K562 (cell line): ENCODE measurements around the gene HMCN1. TPM values are rescaled to one million over a fixed set of nuclear protein-coding genes. Genes with fewer than 3 reads are reported as not detected.
A peak's percentile ranks its signal among the peaks of the same experiment; 100 is the strongest.

Experiments used
- BRD4 ChIP-seq: fragments of 200-600 bp; sonication (generic); IDR thresholded peaks from 2 replicates; pipeline ENCODE4 v1.6.1; 2017; ENCODE audit warnings: inconsistent platforms
- FOXA1 ChIP-seq: fragments of 450-650 bp; IDR thresholded peaks from 2 replicates; pipeline ENCODE4 v1.6.1; 2016; ENCODE audit warnings: mild to moderate bottlenecking, borderline replicate concordance
- MAZ ChIP-seq, 2 experiments: fragments of 450-650 bp in 1 of 2; sonication (generic) in 1 of 2; formaldehyde crosslinking; IDR thresholded peaks in 1 of 2; conservative IDR thresholded peaks in 1 of 2; 2 replicates each; pipeline versions ENCODE4 v1.4.0 to v1.5.0; 2020; ENCODE audit warnings: mild to moderate bottlenecking in 1 of 2, missing genetic modification reagents in 1 of 2
- MEIS2 ChIP-seq: fragments of 450-650 bp; IDR thresholded peaks from 2 replicates; pipeline ENCODE4 v1.6.1; 2014; ENCODE audit warnings: mild to moderate bottlenecking; ENCODE audit not compliant: partially characterized antibody
- MYBL2 ChIP-seq, 2 experiments: fragments of 450-650 bp in 1 of 2; sonication (generic) in 1 of 2; formaldehyde crosslinking in 1 of 2; IDR thresholded peaks; 2 replicates each; pipeline versions ENCODE4 v1.6.1 to v1.8.1; 2017 to 2022; ENCODE audit warnings: borderline replicate concordance in 1 of 2, inconsistent platforms in 1 of 2, low read depth in 1 of 2, mild to moderate bottlenecking in 1 of 2, missing genetic modification reagents in 1 of 2, moderate library complexity in 1 of 2
- MYNN ChIP-seq, 2 experiments: sonication (generic); formaldehyde crosslinking in 1 of 2; IDR thresholded peaks; 2 replicates each; pipeline versions ENCODE4 v1.5.0 to v1.6.1; 2016 to 2020; ENCODE audit warnings: antibody characterized with exemption in 1 of 2, missing genetic modification reagents in 1 of 2
- NCOA1 ChIP-seq: fragments of 450-650 bp; IDR thresholded peaks from 2 replicates; pipeline ENCODE4 v1.6.1; 2016; ENCODE audit warnings: low read depth
- NFE2 ChIP-seq: IDR thresholded peaks from 2 replicates; pipeline ENCODE4 v1.6.1; 2014; ENCODE audit warnings: antibody characterized with exemption, low read depth
- NFIX ChIP-seq: fragments of 250-450 bp; sonication (Bioruptor Pico); IDR thresholded peaks from 2 replicates; pipeline ENCODE4 v1.4.0; 2020; ENCODE audit warnings: low read depth, mild to moderate bottlenecking, moderate library complexity
- NR2C1 ChIP-seq, 2 experiments: fragments of 450-650 bp; IDR thresholded peaks; 2 replicates each; pipeline ENCODE4 v1.6.1; 2017; ENCODE audit warnings: mild to moderate bottlenecking in 2 of 2, antibody characterized with exemption in 1 of 2, inconsistent platforms in 1 of 2, missing compliant biosample characterization in 1 of 2, missing genetic modification characterization in 1 of 2
- NRF1 ChIP-seq, 2 experiments: fragments of 450-650 bp; IDR thresholded peaks in 1 of 2; conservative IDR thresholded peaks in 1 of 2; 2 replicates each; pipeline ENCODE4 v1.6.1; 2014; ENCODE audit warnings: mild to moderate bottlenecking in 2 of 2
- RFX7 ChIP-seq: fragments of 250-450 bp; sonication (Bioruptor Pico); IDR thresholded peaks from 2 replicates; pipeline ENCODE4 v1.5.1; 2021; ENCODE audit warnings: mild to moderate bottlenecking
- SREBF1 ChIP-seq: fragments of 150-350 bp; IDR thresholded peaks from 2 replicates; pipeline ENCODE4 v1.6.1; 2014; ENCODE audit warnings: antibody characterized with exemption, low read depth, low read length, borderline replicate concordance
- ZNF146 ChIP-seq: IDR thresholded peaks from one replicate; pipeline ENCODE4 v1.6.1; 2018; ENCODE audit warnings: missing compliant biosample characterization; ENCODE audit not compliant: unreplicated experiment
- ZNF583 ChIP-seq: fragments of 250-450 bp; sonication (Bioruptor Pico); IDR thresholded peaks from 2 replicates; pipeline ENCODE4 v1.4.0; 2020
- ZNF717 ChIP-seq: fragments of 250-450 bp; sonication (Bioruptor Pico); IDR thresholded peaks from 2 replicates; pipeline ENCODE4 v1.5.0; 2021
- ZZZ3 ChIP-seq: fragments of 450-650 bp; IDR thresholded peaks from 2 replicates; pipeline ENCODE4 v1.6.1; 2016; ENCODE audit warnings: antibody characterized with exemption, mild to moderate bottlenecking, moderate library complexity
- polyA plus RNA-seq, 8 experiments: library from polyadenylated mRNA; depleted of rRNA in 4 of 8; stranded (reverse) in 5 of 8; unstranded in 3 of 8; fragments of >200 nt; fragmentation: Nextera tagmentation in 2 of 8; fragmentation: Illumina TruSeq in 1 of 8; extraction: Ambion mirVana in 2 of 8; extraction: Trizol in 1 of 8; gene quantifications; 2 replicates each; pipeline versions ENCODE4 v1.2.1 to v1.2.3, GENCODE V29; 2011 to 2014; ENCODE audit warnings: inconsistent platforms in 1 of 8, missing spikeins in 1 of 8
- total RNA-seq, 7 experiments: library from RNA; depleted of rRNA in 6 of 7; stranded (reverse); fragments of >200 nt in 6 of 7; fragmentation: Illumina TruSeq in 2 of 7; extraction: Trizol in 2 of 7; gene quantifications; 2 replicates each; pipeline versions ENCODE4 v1.2.1 to v1.2.3, GENCODE V29; 2011 to 2021; ENCODE audit warnings: low replicate concordance in 1 of 7
- TF ChIP-seq, protein P1 (sequence below), 2 experiments: fragments of 200-800 bp in 1 of 2; sonication (Bioruptor generic) in 1 of 2; sonication (generic) in 1 of 2; formaldehyde crosslinking in 1 of 2; IDR thresholded peaks in 1 of 2; conservative IDR thresholded peaks in 1 of 2; 2 replicates each; pipeline versions ENCODE4 v1.5.0 to v1.6.1; 2016 to 2020; ENCODE audit warnings: missing compliant biosample characterization in 1 of 2, missing genetic modification characterization in 1 of 2, missing genetic modification reagents in 1 of 2
- TF ChIP-seq, protein P2 (sequence below): fragments of 450-650 bp; IDR thresholded peaks from 2 replicates; pipeline ENCODE4 v1.6.1; 2016; ENCODE audit warnings: mild to moderate bottlenecking
- TF ChIP-seq, protein P3 (sequence below): fragments of 250-450 bp; sonication (Bioruptor Pico); IDR thresholded peaks from 2 replicates; pipeline ENCODE4 v1.5.0; 2021; ENCODE audit warnings: mild to moderate bottlenecking, moderate library complexity

The HMCN1 gene
- total and polyA plus RNA-seq, 9 of the 15 experiments (the other 6 are each of a cell fraction or from before 2014, with no cell fraction given) = 0.07 to 0.36 (median 0.21) TPM

DNA sequence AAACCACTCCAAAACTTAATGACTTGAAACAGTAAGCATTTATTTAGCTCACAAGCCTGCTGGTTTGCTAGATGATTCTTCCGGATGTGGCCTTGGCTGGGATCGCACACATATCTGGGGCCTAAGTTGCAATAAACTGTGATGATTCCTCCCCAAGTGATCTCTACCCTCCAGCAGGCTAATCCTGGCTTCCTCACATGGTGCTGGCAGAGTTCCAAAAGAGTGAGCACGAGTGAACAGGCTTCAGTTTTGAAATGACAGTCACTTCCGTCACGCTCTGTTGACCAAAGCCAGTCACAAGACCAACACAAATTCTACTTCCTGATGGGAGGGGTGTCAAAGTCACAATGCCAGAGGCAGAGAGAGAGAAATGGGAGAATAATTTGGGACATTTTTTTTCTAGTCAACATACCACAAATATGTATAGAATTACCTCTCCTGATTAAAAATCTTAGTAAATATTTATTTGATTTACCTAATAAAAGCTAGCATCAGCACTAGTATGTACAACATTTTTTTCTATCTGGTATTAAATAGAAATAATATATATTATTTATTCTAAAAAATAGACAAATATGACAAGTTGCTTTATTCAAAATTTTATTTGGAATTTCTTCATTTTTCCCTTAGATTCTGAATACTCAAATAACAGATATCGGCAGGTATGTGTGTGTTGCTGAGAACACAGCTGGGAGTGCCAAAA lies 348.2 kb downstream of the HMCN1 start (continued):
- TF ChIP-seq, protein P1, sequence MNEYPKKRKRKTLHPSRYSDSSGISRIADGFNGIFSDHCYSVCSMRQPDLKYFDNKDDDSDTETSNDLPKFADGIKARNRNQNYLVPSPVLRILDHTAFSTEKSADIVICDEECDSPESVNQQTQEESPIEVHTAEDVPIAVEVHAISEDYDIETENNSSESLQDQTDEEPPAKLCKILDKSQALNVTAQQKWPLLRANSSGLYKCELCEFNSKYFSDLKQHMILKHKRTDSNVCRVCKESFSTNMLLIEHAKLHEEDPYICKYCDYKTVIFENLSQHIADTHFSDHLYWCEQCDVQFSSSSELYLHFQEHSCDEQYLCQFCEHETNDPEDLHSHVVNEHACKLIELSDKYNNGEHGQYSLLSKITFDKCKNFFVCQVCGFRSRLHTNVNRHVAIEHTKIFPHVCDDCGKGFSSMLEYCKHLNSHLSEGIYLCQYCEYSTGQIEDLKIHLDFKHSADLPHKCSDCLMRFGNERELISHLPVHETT (CRISPR knock-in tag; conservative IDR thresholded peaks at IDR 0.05 in 1 of 2, IDR thresholded peaks at IDR 0.05 in 1 of 2) = peak in 1 of 2 experiments; percentile 64; a peak in 2 of 4 replicates
- TF ChIP-seq NFIX (CRISPR knock-in tag) (peak; percentile 76), MEIS2 (peak; percentile 86), SREBF1 (no peak; the same call in 1 of the 2 replicates), MYNN (IDR thresholded peaks at IDR 0.05) (peak; percentile 100), MYNN (CRISPR knock-in tag; IDR thresholded peaks at IDR 0.05) (peak; percentile 92), BRD4 (no peak), NRF1 (conservative IDR thresholded peaks at IDR 0.05 in 1 of 2, IDR thresholded peaks at IDR 0.05 in 1 of 2) (no peak), ZZZ3 (no peak), NFE2 (peak; percentile 44; the same call in 1 of the 2 replicates), NR2C1 (IDR thresholded peaks at IDR 0.05) (peak; percentile 33; the same call in 1 of the 2 replicates), NR2C1 (tag; IDR thresholded peaks at IDR 0.05) (no peak), ZNF583 (CRISPR knock-in tag) (0 out of 2 replicates have a peak, but pooled peaks have one; percentile 21), MYBL2 (IDR thresholded peaks at IDR 0.05; ENCODE audit: low read depth) (peak; percentile 93), MYBL2 (CRISPR knock-in tag; IDR thresholded peaks at IDR 0.05; ENCODE audit: borderline replicate concordance) (no peak), ZNF146 (CRISPR knock-in tag) (no peak), FOXA1 (no peak), MAZ (CRISPR knock-in tag; conservative IDR thresholded peaks at IDR 0.05 in 1 of 2, IDR thresholded peaks at IDR 0.05 in 1 of 2) (peak; percentile 63 to 83; a peak in 3 of 4 replicates), NCOA1 (peak; percentile 78; the same call in 1 of the 2 replicates), ZNF717 (CRISPR knock-in tag) (no peak), RFX7 (CRISPR knock-in tag) (no peak)
- TF ChIP-seq, protein P2, sequence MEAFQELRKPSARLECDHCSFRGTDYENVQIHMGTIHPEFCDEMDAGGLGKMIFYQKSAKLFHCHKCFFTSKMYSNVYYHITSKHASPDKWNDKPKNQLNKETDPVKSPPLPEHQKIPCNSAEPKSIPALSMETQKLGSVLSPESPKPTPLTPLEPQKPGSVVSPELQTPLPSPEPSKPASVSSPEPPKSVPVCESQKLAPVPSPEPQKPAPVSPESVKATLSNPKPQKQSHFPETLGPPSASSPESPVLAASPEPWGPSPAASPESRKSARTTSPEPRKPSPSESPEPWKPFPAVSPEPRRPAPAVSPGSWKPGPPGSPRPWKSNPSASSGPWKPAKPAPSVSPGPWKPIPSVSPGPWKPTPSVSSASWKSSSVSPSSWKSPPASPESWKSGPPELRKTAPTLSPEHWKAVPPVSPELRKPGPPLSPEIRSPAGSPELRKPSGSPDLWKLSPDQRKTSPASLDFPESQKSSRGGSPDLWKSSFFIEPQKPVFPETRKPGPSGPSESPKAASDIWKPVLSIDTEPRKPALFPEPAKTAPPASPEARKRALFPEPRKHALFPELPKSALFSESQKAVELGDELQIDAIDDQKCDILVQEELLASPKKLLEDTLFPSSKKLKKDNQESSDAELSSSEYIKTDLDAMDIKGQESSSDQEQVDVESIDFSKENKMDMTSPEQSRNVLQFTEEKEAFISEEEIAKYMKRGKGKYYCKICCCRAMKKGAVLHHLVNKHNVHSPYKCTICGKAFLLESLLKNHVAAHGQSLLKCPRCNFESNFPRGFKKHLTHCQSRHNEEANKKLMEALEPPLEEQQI = peak; percentile 99
- TF ChIP-seq, protein P3, sequence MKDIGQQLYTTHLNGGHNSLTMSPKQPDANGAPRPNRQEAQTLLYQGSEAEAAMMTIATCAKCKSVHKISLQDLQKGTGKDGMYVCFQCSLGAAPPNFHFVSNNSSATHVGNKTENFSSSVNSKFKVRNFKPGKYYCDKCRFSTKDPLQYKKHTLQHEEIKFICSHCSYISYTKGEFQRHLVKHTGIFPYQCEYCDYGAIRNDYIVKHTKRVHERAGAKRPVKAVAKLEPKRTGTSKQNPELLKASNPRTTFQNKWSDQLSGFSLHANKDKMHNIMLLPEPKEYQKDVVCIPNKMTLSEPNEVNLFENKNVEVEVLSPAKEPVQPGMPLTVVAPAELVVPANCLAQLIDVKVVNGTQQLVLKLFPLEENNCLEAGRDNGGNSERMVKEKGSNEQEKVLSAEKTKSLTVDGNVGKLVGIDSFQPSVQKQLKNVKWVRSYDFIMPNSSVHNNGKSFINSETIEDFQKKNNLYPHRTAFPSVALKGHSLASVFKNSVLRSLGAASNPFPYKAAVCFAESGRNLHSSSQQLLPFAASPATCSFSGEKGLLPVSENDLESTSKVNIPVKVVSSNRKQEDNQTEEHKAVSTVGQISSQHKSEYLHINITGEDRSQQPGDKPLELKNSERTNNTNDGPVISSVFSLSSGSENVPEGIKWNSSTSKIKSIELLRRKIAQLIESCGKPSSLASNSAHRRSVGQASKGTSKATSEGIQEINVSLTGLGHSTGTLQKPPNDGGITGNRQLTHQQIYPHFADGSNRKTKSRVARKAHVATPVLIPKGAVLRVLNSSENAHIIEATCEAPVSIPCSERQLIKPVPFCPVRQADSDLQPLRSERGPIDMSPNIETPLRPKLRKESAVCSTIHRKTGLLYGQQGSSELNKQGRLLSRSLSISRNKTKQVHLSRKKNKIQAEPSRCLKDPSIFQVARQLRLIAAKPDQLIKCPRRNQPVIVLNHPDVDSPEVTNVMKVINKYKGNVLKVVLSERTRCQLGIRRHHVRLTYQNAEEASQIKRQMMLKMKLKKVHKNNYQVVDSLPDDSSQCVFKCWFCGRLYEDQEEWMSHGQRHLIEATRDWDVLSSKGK (CRISPR knock-in tag) = no peak
